ENCODE data around the gene ANKRD13B. TPM values are rescaled to one million over a fixed set of nuclear protein-coding genes. Genes with fewer than 3 reads are reported as not detected.

ANKRD13B gene
- total RNA-seq, result 5.1 and 13.3 TPM in 2 replicates

DNA sequence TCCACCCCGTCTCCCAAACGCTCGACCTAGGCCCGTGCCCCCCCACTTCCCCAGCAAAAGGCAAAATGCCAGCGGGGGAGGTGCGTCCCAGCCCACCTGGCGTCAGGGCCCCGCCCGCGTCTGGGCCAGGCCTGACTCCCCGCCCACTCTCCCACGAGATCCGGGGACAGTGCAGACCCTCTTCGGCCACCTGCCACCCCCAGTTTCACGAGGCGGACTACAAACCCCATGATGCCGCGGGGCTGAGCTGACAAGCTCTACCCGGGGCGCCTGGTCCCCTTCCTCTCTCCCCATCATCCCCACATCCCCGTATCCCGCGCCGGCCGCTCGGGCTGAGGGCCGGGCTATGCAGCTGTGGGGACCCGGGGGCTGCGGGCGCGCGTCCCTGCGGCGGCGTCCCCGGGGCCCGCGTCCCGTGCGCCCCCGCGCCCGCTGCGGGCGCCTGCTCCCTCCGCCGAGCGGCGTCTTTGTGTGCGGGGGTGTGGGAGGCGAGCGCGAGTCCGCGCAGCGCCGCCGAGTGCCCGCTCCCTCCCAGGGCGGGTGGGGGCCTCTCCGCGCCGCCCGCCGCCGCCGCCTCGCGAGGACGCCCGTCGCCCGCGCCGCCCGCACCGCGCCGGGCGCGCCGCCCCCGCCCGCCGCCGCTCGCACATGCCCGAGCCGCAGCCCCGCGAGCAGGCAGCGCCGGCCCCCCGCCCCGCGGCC is at the start of gene ANKRD13B:
ANKRD13B (plus strand) TSS at position 283 of the 702 bp plus-strand sequence. CDS start 490 bp downstream, outside the sequence.

DNA sequence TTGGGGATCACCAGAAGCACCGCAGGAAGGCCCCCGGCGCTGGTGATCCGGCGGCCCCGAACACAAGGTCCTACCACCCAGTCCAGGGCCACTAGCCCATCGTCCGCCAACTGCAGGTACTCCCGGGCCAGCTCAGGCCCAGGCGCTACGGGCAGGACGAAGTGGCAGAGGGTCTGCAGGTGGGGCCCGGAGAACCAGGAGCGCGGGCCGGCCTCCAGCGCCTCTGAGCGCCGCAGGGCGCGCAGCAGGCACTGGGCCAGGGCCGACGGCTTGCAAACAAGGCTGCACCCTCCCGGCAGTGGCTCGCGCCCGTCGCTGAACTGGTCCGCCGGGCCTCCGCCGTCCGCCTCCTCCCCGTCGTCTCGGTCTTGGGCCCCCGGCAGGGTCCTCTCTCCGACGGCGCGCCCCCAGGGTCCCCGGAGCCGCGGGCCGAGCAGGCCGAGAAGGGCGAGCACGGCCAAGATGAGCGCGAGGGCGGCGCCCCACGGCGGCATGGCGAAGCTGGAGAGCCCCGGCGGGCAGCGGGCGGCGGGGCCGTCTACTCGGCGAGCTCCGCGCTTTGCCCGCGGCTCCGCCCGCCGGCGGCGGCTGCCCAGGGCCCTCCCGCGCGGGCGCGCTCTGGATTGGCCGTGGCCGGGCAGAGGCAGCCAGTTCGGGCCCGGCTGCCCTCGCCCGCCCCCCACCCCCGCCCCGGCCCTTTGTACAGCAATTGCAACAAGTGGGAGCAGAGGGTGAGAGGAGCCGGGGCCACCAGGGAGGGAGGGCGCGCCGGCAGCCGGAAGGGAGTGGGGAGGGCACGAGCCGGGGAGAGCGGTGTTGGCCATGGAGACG is 26.2 kb upstream of the ANKRD13B start, which contains the start of gene ABHD15:
ABHD15 (minus strand) TSS at position 565 of the 831 bp plus-strand sequence; CDS start at position 494, 71 bp downstream.

DNA sequence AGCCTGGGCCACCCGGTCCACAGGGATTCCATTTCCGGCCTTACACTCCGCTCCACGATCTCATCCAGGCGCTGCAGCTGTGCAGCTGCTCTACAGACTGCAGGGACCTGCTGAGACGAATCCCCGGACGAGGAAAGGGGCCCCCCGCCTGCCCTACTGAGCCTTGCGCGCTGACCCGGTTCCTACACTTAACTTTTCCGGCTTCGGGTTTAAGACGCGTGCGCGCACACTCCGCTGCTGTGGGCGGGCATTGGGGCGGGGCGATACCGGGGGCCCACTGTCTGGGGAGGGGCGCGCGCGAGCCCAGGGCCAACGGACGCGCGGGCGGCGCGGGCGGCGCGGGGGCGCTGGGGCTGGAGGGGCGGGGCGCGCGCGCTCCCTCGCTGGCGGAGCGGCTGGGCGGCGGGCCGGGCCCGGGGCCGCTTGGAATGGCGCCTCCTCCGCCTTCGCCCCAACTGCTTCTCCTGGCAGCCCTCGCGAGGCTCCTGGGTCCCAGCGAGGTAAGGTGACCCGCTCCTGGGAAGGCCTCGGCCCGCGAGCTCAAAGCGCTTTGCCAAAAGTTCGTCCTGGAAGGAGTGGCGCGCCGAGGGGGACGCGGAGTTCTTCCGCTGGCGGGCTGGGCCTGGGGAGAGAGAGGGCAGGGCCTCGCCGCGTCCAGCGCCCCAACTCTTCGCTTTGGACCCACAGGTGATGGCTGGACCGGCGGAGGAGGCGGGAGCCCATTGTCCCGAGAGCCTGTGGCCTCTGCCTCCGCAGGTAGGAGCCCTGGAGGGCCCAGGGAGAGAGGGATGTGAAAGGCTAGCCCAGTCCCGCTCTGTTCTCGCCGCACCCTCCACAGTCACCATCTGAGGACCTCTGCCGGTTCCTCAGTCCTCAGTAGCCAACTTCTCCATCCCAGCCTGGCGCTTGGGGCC is 24.3 kb upstream of the ANKRD13B start, which contains the start of gene TP53I13:
TP53I13 (plus strand) TSS at position 371 of the 914 bp plus-strand sequence; CDS start at position 429, 58 bp downstream.

DNA sequence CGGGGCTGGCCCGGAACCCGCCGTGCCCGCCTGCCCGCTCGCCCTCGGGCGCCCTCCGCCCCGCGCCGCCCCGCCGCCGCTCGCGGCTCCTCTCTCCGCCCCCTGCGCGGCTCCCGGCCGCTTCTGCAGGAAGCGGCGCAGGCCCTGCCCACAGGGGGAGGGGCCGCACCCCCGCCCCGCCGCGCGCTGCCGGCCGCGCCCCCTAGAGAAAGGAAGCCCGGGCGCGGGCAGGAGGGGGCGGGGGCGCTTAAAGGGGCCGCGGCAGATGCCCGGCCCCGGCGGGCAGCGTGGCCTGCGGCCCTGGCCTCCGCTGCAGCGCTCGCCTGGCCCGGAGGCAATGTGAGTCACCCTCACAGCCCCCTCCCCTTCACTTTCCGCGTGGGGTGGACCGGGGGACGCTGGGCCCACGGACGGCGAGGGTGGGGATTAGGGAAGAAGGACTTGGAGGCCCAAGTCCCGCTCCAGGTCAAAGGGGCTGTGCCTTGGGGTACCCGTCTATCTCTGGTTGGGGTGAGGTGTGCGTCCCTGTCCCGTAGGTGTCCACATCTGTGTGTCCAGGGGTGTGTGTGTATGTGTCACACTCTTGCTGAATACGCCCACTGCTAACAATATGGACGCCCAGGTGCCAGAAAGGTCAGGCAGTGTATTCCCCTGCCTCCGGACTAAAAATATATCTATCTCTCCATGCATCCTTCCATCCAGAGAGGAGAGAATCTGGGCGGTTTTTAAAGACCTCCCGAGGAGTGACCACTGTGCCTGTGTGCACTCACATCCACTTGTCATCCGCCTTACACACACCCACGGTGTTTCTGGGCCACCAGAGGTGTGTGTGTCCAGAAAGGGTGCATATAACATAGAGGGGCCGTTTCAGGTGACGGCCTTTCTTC is 3.2 kb upstream of the ANKRD13B start, which contains the start of gene GIT1:
GIT1 (minus strand) TSS at position 125 of the 887 bp plus-strand sequence. CDS start 270 bp downstream, outside the sequence.

DNA sequence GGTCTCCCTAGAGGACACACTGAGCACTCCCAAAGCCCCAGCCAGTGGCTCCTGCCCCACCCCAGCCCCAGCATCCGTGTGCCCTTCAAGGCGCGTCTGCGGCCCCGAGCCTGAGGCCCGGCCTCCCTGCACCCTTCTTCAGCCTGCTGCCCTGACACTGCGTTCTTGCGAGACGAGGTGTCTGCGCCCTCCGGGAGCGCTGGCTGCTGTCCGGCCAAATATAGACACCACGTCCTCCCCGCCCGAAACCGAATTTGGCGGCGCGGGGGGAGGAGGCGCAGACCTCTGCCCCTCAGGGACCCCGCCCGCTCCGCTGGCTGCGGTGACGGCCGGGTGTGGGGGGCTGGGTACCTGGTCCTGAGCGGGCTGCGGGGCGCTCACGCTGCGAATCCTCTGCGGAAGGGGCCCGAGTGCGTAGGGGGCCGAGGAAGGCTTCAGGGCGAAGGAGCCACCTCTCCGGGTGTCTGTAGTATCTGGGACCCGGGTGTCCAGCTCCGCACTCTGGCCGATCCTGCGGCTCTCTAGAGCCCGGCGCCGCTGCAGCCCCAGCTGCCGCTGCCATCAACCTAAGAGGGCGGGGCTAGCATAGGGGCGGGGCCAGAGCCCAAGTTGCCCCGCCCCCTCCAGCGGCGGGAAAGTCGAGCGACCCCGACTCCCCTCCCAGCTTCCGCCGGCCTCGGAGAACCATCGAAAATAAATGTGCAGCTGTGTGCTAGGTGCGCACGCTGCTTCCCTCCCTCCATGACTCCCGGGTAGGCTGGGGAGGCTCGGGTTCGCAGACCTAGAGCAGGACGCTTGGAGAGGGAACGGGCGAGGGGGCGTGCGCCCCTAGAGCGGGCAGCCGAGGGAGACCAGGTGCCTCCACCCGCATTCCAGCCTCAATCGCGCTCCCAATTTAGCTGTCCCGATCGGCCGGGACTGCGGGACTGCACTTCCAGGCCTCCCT is 29.7 kb downstream of the ANKRD13B start, which contains the start of gene CORO6:
CORO6 (minus strand) TSS at position 576 of the 946 bp plus-strand sequence. CDS start 1,491 bp downstream, outside the sequence.

Small RNA genes within 50 kb of the gene (small RNA-seq; reads per million reads assigned to genes)
- gene RNU6-920P, result not detected

Other genes starting within 250 kb of the ANKRD13B start
- 38.5 and 44.5 TPM in 2 replicates for gene TAOK1, start 202.8 kb upstream of the ANKRD13B start, total RNA-seq
- 14.5 and 19.8 TPM in 2 replicates for gene ABHD15, start 26.1 kb upstream of the ANKRD13B start, total RNA-seq
- 90.3 and 128 TPM in 2 replicates for gene TP53I13, start 24.4 kb upstream of the ANKRD13B start, total RNA-seq
- 27.7 and 35.7 TPM in 2 replicates for gene GIT1, start 3.5 kb upstream of the ANKRD13B start, total RNA-seq
- gene CORO6, start 29.8 kb downstream of the ANKRD13B start, total RNA-seq, result 22.0 and 41.1 TPM in 2 replicates